HUES6 (cell line): ENCODE measurements around the gene CFAP54.
"Not testable (repeated sequence)": the region's sequence is repeated elsewhere in the genome, so short reads cannot be mapped to it uniquely, and the experiment has no call there.

ENCODE experiments used
- H3K27ac ChIP-seq: 2 replicates; pipeline ENCODE4 v1.7.0; 2013; ENCODE audit warnings: low read depth, mild to moderate bottlenecking, low read length, inconsistent platforms
- H3K27me3 ChIP-seq: 2 replicates; pipeline ENCODE4 v1.6.1; 2013; ENCODE audit warnings: low read length; ENCODE audit not compliant: control insufficient read depth, insufficient read depth
- H3K36me3 ChIP-seq: 2 replicates; pipeline ENCODE4 v1.6.1; 2013; ENCODE audit warnings: low read length; ENCODE audit not compliant: control insufficient read depth, insufficient read depth
- H3K4me1 ChIP-seq: 2 replicates; pipeline ENCODE4 v1.6.1; 2013; ENCODE audit warnings: low read length; ENCODE audit not compliant: control insufficient read depth, insufficient read depth
- H3K4me3 ChIP-seq: 2 replicates; pipeline ENCODE4 v1.5.1; 2013; ENCODE audit warnings: low read depth, low read length
- H3K9ac ChIP-seq: one replicate; pipeline ENCODE4 v1.6.1; 2013; ENCODE audit warnings: mild to moderate bottlenecking, low read length
- H3K9me3 ChIP-seq: 2 replicates; pipeline ENCODE4 v1.6.1; 2013; ENCODE audit warnings: low read depth, low read length; ENCODE audit not compliant: control insufficient read depth, insufficient read depth

Gene CFAP54

GRCh38 chr12:96456265-96456974, 33.0 kb upstream of the CFAP54 start:
- Histone ChIP-seq H3K27me3 (no peaks in the 10 kb centered on the region), H3K9me3 (no peaks in the 10 kb centered on the region), H3K4me1 (no peaks in the 10 kb centered on the region), H3K9ac (no peak overlapping the region), H3K4me3 (no peak overlapping the region), H3K36me3 (no peaks in the 10 kb centered on the region), H3K27ac (no peak overlapping the region)

GRCh38 chr12:96457191-96457930, 32.0 kb upstream of the CFAP54 start:
- no peak overlapping the region for H3K27ac ChIP-seq
- H3K27me3 ChIP-seq: no peaks in the 10 kb centered on the region
- no peaks in the 10 kb centered on the region for H3K9me3 ChIP-seq
- H3K4me3 ChIP-seq: no peak overlapping the region
- no peaks in the 10 kb centered on the region for H3K36me3 ChIP-seq
- no peak overlapping the region for H3K9ac ChIP-seq
- H3K4me1 ChIP-seq: no peaks in the 10 kb centered on the region

- not testable (repeated sequence) for H3K27me3 ChIP-seq, H3K4me3 ChIP-seq, H3K36me3 ChIP-seq, H3K27ac ChIP-seq, H3K9ac ChIP-seq, H3K9me3 ChIP-seq, H3K4me1 ChIP-seq
Measured at GRCh38 chr12:96459281-96459680, 30.1 kb upstream of the CFAP54 start.

- H3K9me3 ChIP-seq: no peaks in the 10 kb centered on the region
- H3K27me3 ChIP-seq: no peaks in the 10 kb centered on the region
- H3K4me3 ChIP-seq: no peak overlapping the region
Measured at GRCh38 chr12:96462571-96463280, 26.7 kb upstream of the CFAP54 start.

GRCh38 chr12:96465896-96466295, 23.5 kb upstream of the CFAP54 start:
- H3K36me3 ChIP-seq: no peaks in the 10 kb centered on the region
- H3K4me3 ChIP-seq: no peak overlapping the region
- H3K4me1 ChIP-seq: no peaks in the 10 kb centered on the region
- H3K9me3 ChIP-seq: no peaks in the 10 kb centered on the region
- no peaks in the 10 kb centered on the region for H3K27me3 ChIP-seq
- H3K9ac ChIP-seq: no peak overlapping the region
- H3K27ac ChIP-seq: no peak overlapping the region

More at GRCh38 chr12:96462571-96463280, 26.7 kb upstream of the CFAP54 start:
- no peaks in the 10 kb centered on the region for H3K36me3 ChIP-seq
- no peak overlapping the region for H3K9ac ChIP-seq
- H3K27ac ChIP-seq: no peak overlapping the region
- no peaks in the 10 kb centered on the region for H3K4me1 ChIP-seq

GRCh38 chr12:96466939-96467751, 22.2 kb upstream of the CFAP54 start:
- H3K27ac ChIP-seq: no peak overlapping the region
- no peaks in the 10 kb centered on the region for H3K27me3 ChIP-seq
- H3K4me3 ChIP-seq: no peak overlapping the region
- H3K9ac ChIP-seq: no peak overlapping the region
- H3K9me3 ChIP-seq: no peaks in the 10 kb centered on the region
- H3K36me3 ChIP-seq: no peaks in the 10 kb centered on the region
- H3K4me1 ChIP-seq: no peaks in the 10 kb centered on the region

- H3K4me3 ChIP-seq: no peak overlapping the region
- no peak overlapping the region for H3K9ac ChIP-seq
- no peaks in the 10 kb centered on the region for H3K4me1 ChIP-seq
- no peaks in the 10 kb centered on the region for H3K27me3 ChIP-seq
- no peak overlapping the region for H3K27ac ChIP-seq
- no peaks in the 10 kb centered on the region for H3K9me3 ChIP-seq
- no peaks in the 10 kb centered on the region for H3K36me3 ChIP-seq
Measured at GRCh38 chr12:96471368-96472050, 17.9 kb upstream of the CFAP54 start.

- Histone ChIP-seq H3K27me3 (no peaks in the 10 kb centered on the region), H3K27ac (no peak overlapping the region), H3K9ac (no peak overlapping the region), H3K4me1 (no peaks in the 10 kb centered on the region), H3K36me3 (no peaks in the 10 kb centered on the region), H3K9me3 (no peaks in the 10 kb centered on the region), H3K4me3 (no peak overlapping the region)
Measured at GRCh38 chr12:96472384-96472783, 17.0 kb upstream of the CFAP54 start.

GRCh38 chr12:96473394-96474093, 15.8 kb upstream of the CFAP54 start:
- no peaks in the 10 kb centered on the region for H3K36me3 ChIP-seq
- no peak overlapping the region for H3K9ac ChIP-seq
- H3K27ac ChIP-seq: no peak overlapping the region
- 0 out of 2 replicates have a peak, but pooled peaks cover 5% of the 10 kb centered on the region for H3K4me1 ChIP-seq
- H3K27me3 ChIP-seq: no peaks in the 10 kb centered on the region
- H3K4me3 ChIP-seq: no peak overlapping the region
- H3K9me3 ChIP-seq: no peaks in the 10 kb centered on the region

GRCh38 chr12:96474206-96474605, 15.2 kb upstream of the CFAP54 start:
- Histone ChIP-seq H3K27ac (no peak overlapping the region), H3K9me3 (no peaks in the 10 kb centered on the region), H3K27me3 (no peaks in the 10 kb centered on the region), H3K36me3 (no peaks in the 10 kb centered on the region), H3K9ac (no peak overlapping the region), H3K4me3 (no peak overlapping the region), H3K4me1 (0 out of 2 replicates have a peak, but pooled peaks cover 5% of the 10 kb centered on the region)
